HepG2 (cell line): Measurements from ENCODE around the gene C10orf53.

Experiments used
- ASH2L ChIP-seq: fragments of 300-600, 200-600 bp; sonication (generic); IDR thresholded peaks from 2 replicates; pipeline ENCODE4 v1.7.0; 2017; ENCODE audit warnings: low read depth, mild to moderate bottlenecking, moderate library complexity, mixed read lengths, low read length; ENCODE audit not compliant: insufficient read length
- HES4 ChIP-seq: sonication (generic); formaldehyde crosslinking; IDR thresholded peaks from 2 replicates; pipeline ENCODE4 v1.9.0; 2021; ENCODE audit warnings: mild to moderate bottlenecking, missing genetic modification reagents, borderline replicate concordance
- KLF6 ChIP-seq: IDR thresholded peaks from 2 replicates; pipeline ENCODE4 v1.8.0; 2016; ENCODE audit warnings: missing biosample characterization, missing genetic modification reagents
- NCOR1 ChIP-seq: fragments of 200-600 bp; sonication (generic); IDR thresholded peaks from 2 replicates; pipeline ENCODE4 v1.7.0; 2017; ENCODE audit warnings: antibody characterized with exemption, low read length, borderline replicate concordance
- SMAD9 ChIP-seq: sonication (generic); formaldehyde crosslinking; IDR thresholded peaks from 2 replicates; pipeline ENCODE4 v1.5.1; 2020; ENCODE audit warnings: mild to moderate bottlenecking, missing genetic modification reagents
- SP1 ChIP-seq, 2 experiments: fragments of 450-650 bp in 1 of 2; sonication (generic) in 1 of 2; formaldehyde crosslinking in 1 of 2; IDR thresholded peaks; 2 replicates each; pipeline versions ENCODE4 v1.4.0 to v1.6.1; 2016 to 2020; ENCODE audit warnings: missing genetic modification reagents in 1 of 2
- ZZZ3 ChIP-seq: sonication (generic); formaldehyde crosslinking; IDR thresholded peaks from 2 replicates; pipeline ENCODE4 v1.4.0; 2020; ENCODE audit warnings: missing genetic modification reagents, mild to moderate bottlenecking, borderline replicate concordance

DNA sequence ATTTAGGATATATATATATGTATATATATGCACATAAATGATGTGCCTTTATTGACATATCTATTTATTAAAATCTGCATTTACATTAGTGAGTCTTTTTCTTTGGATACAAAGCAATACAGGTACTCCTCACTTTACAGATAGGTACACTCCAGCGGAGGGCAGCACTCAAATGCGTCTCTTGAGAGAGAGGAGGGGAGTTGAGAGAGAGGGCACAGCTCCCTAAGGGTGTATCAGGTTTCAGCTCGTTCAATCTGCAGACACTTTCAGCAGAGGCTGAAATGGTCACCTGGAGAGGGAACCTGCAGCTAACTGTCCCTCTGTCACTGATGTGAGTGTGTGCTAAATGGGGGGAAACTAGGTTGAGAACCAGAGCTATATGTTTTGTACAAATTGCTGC lies 21.5 kb downstream of the C10orf53 start:
- TF ChIP-seq ZZZ3 (CRISPR knock-in tag) (no peak), HES4 (CRISPR knock-in tag) (no peak), KLF6 (no peak), ASH2L (no peak), SMAD9 (CRISPR knock-in tag) (no peak), NCOR1 (no peak), SP1 (IDR thresholded peaks at IDR 0.05) (no peak), SP1 (CRISPR knock-in tag; IDR thresholded peaks at IDR 0.05) (no peak)
